Liver (tissue), 3 donors: Measurements from ENCODE around the gene XCR1.

Experiments used
- EGR1 ChIP-seq, 2 donors: IDR thresholded peaks; 2 replicates each; pipeline ENCODE4 v1.6.1; 2016 to 2018; ENCODE audit warnings: antibody characterized with exemption in 2 of 2, low read depth in 2 of 2
- JUND ChIP-seq, 2 donors: IDR thresholded peaks; 2 replicates each; pipeline ENCODE4 v1.6.1; 2016; ENCODE audit warnings: antibody characterized with exemption in 2 of 2
- RAD21 ChIP-seq, 2 donors: IDR thresholded peaks; 2 replicates each; pipeline ENCODE4 v1.6.1; 2016; ENCODE audit warnings: antibody characterized with exemption in 2 of 2, mild to moderate bottlenecking in 2 of 2
- TAF1 ChIP-seq: conservative IDR thresholded peaks from 2 replicates; pipeline ENCODE4 v1.6.1; 2016; ENCODE audit warnings: antibody characterized with exemption, mild to moderate bottlenecking
- TF ChIP-seq, protein P1 (sequence below): IDR thresholded peaks from 2 replicates; pipeline ENCODE4 v1.6.1; 2016; ENCODE audit warnings: antibody characterized with exemption
- TF ChIP-seq, protein P2 (sequence below): fragments of 150-350 bp; IDR thresholded peaks from 2 replicates; pipeline ENCODE4 v1.5.1; 2017; ENCODE audit warnings: improper control_type of control experiment, low read depth, low read length; ENCODE audit not compliant: missing input control
- TF ChIP-seq, protein P3 (sequence below): IDR thresholded peaks from 2 replicates; pipeline ENCODE4 v1.6.1; 2016; ENCODE audit warnings: antibody characterized with exemption, mild to moderate bottlenecking
- TF ChIP-seq, protein P4 (sequence below): IDR thresholded peaks from 2 replicates; pipeline ENCODE4 v1.6.1; 2016; ENCODE audit warnings: antibody characterized with exemption
- TF ChIP-seq, protein P5 (sequence below): IDR thresholded peaks from 2 replicates; pipeline ENCODE4 v1.6.1; 2016; ENCODE audit warnings: antibody characterized with exemption
- donor health status: healthy.
- donor health status: healthy.

DNA sequence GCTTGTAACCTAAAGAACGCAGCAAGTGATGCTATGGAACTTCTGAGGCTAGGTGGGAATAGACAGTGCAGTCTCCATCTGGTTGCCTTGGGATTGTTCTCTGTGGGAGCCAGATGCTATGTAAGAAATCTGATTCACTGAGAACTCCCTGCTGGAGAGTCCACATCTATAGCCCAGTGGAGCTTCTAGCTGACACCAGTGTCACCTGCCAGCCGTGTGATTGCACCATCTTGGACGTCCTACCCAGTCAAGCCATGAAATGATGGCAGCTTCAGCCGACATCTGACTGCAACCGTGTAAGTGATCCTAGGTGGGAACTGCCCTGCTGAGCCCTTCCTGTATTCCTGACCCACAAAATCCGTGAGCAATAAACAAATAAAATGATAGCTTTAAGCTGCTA, 19.2 kb downstream of the XCR1 start:
- TF ChIP-seq, protein P1, sequence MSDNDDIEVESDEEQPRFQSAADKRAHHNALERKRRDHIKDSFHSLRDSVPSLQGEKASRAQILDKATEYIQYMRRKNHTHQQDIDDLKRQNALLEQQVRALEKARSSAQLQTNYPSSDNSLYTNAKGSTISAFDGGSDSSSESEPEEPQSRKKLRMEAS: no peak
- TF ChIP-seq, protein P2, sequence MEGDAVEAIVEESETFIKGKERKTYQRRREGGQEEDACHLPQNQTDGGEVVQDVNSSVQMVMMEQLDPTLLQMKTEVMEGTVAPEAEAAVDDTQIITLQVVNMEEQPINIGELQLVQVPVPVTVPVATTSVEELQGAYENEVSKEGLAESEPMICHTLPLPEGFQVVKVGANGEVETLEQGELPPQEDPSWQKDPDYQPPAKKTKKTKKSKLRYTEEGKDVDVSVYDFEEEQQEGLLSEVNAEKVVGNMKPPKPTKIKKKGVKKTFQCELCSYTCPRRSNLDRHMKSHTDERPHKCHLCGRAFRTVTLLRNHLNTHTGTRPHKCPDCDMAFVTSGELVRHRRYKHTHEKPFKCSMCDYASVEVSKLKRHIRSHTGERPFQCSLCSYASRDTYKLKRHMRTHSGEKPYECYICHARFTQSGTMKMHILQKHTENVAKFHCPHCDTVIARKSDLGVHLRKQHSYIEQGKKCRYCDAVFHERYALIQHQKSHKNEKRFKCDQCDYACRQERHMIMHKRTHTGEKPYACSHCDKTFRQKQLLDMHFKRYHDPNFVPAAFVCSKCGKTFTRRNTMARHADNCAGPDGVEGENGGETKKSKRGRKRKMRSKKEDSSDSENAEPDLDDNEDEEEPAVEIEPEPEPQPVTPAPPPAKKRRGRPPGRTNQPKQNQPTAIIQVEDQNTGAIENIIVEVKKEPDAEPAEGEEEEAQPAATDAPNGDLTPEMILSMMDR: no peak
- TF ChIP-seq, protein P3, sequence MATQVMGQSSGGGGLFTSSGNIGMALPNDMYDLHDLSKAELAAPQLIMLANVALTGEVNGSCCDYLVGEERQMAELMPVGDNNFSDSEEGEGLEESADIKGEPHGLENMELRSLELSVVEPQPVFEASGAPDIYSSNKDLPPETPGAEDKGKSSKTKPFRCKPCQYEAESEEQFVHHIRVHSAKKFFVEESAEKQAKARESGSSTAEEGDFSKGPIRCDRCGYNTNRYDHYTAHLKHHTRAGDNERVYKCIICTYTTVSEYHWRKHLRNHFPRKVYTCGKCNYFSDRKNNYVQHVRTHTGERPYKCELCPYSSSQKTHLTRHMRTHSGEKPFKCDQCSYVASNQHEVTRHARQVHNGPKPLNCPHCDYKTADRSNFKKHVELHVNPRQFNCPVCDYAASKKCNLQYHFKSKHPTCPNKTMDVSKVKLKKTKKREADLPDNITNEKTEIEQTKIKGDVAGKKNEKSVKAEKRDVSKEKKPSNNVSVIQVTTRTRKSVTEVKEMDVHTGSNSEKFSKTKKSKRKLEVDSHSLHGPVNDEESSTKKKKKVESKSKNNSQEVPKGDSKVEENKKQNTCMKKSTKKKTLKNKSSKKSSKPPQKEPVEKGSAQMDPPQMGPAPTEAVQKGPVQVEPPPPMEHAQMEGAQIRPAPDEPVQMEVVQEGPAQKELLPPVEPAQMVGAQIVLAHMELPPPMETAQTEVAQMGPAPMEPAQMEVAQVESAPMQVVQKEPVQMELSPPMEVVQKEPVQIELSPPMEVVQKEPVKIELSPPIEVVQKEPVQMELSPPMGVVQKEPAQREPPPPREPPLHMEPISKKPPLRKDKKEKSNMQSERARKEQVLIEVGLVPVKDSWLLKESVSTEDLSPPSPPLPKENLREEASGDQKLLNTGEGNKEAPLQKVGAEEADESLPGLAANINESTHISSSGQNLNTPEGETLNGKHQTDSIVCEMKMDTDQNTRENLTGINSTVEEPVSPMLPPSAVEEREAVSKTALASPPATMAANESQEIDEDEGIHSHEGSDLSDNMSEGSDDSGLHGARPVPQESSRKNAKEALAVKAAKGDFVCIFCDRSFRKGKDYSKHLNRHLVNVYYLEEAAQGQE: no peak
- TF ChIP-seq RAD21 (IDR thresholded peaks at IDR 0.05): no peak
- no peak for TF ChIP-seq JUND (IDR thresholded peaks at IDR 0.05)
- TF ChIP-seq, protein P4, sequence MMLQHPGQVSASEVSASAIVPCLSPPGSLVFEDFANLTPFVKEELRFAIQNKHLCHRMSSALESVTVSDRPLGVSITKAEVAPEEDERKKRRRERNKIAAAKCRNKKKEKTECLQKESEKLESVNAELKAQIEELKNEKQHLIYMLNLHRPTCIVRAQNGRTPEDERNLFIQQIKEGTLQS: no peak
- no peak for TF ChIP-seq TAF1
- TF ChIP-seq EGR1 (IDR thresholded peaks at IDR 0.05; ENCODE audit: low read depth in 2 of 2): no peak
- TF ChIP-seq, protein P5, sequence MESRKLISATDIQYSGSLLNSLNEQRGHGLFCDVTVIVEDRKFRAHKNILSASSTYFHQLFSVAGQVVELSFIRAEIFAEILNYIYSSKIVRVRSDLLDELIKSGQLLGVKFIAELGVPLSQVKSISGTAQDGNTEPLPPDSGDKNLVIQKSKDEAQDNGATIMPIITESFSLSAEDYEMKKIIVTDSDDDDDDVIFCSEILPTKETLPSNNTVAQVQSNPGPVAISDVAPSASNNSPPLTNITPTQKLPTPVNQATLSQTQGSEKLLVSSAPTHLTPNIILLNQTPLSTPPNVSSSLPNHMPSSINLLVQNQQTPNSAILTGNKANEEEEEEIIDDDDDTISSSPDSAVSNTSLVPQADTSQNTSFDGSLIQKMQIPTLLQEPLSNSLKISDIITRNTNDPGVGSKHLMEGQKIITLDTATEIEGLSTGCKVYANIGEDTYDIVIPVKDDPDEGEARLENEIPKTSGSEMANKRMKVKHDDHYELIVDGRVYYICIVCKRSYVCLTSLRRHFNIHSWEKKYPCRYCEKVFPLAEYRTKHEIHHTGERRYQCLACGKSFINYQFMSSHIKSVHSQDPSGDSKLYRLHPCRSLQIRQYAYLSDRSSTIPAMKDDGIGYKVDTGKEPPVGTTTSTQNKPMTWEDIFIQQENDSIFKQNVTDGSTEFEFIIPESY: no peak
